Measurements from ENCODE around the gene FSTL1. TPM values are rescaled to one million over a fixed set of nuclear protein-coding genes. Genes with fewer than 3 reads are reported as not detected.

The FSTL1 gene
- total RNA-seq, 1 donor from 2014 or later, result 0.12 TPM

DNA sequence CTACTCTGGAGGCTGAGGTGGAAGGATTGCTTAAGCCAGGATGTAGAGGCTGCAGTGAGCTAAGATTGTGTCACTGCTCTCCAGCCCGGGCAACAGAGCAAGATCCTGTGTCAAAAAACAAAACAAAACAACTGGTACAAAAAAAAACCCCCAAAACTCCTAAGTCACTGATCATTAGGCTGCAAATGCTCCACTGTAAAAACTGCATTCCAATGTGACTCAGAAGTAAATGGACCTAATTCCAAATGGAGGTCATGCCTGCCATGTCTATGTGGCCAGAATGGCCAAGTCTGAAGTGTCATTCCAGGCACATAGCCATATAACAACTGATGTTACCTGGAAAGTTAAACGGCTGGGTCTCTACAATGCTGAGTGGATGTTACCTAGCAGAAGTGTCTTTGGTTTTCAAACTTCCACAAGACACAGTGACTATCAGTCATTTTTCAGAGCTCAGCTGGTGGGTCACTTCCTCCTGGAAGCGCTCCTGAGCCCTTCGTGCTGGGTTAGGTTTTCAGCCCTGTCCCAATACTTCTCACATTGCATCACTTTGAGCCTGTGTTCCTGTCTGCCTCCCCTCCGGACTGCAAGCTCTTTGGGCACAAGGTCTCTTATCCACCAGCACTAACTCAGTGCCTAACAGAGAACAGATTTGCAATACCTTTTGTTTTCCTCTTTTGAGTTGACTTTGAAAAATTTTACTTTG is 10.6 kb downstream of the FSTL1 start:
- intact Hi-C loops (cut with micrococcal nuclease), result no loop called here

DNA sequence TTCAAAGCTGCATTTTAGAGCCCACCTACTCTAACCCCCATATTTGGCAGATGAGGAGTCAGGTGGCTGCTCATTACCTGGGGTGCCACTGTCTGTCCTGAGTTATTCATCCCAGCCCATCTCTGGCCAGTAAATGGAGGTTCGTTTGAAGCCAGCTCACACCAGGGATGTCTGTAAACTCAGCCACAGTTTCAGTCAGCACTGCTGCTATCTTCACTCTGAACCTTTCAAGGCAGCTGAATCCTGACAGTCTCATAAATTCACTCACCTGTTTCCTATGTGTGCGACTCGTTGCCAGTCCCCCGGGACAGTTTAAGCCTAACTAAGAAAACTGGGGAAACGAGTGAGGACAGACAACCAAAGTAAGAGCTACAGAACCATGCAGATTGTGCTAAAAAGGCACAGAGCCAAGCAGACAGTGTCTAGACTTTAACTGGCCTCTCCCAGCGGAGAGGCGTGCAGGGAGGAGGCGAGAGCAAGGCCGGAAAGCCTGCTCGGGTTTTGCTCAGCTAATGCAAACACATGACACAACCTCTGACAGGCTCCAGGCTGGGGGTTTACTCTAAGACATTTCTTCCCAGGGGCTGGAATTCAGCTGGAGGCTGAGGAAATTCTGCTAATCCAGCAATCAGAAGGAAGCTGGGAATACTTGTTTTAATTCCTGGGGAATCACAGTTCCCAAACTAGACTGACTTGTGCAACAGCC is 12.0 kb downstream of the FSTL1 start:
- intact Hi-C loops (cut with micrococcal nuclease), result no loop called here

DNA sequence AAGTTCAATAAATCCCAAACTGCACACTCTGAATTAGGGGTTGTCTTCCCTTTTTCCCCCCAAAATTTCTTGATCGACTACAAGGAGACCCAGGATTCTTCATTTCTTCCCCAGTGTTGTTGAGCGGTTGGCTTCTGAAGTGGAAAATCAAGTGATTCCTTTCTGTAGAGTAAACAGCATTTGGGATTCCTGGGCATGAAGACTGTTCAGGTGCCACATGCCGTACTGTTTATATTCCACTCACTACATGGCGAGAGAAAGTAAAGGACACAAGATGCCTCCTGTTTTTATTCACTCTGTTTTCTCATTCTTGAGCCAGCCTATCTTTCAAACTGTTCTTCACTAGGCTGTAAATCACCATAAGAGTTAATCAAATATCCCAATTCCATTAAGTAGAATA is 12.6 kb downstream of the FSTL1 start:
- intact Hi-C loops (cut with micrococcal nuclease), result no loop called here

- intact Hi-C loops (cut with micrococcal nuclease), result no loop called here
Measured at GRCh38 chr3:120437559-120437958, 13.2 kb downstream of the FSTL1 start.

DNA sequence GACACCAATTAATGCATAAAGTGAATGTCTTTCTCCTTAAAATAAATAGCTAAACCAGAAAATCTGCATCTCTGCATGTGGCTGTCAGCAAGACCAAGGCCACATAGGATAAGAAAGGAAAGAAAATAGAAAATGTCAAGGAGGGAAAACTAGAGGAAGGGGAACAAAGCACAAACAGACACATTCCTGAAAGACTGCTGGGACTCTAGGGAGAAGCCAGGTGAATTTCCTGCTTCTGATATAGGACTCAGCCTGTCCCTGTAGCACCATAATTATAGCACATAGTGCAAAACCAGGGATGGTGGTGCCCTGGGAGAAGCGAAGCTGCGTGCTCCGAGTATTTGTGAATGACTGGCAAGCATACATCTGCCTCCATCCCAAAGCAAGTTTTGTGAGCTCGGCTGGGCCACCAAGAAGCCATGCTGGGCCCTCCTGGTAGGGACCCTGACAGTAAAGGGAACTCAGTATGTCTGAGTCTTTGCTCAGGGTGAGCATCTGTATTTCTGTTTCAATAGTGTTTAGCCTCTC is 14.2 kb downstream of the FSTL1 start:
- intact Hi-C loops (cut with micrococcal nuclease), result no loop called here

DNA sequence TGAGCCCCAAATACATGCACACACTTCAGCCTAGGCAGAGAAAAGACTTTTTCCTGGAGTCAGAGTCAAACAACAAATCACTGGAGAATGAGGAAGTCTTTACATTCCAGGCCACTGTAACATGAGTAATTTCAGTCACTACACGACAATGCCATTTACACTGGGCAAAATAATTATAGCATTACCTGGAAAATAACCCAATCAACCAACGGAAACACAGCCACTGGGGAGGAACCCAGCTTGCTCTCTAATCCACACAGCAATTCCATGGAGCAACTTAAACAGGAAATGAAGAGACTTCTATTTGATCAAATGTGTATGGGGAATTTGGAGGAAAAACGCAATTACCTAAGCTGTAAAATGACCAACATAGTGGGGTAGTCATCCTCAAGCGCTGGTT is 15.2 kb downstream of the FSTL1 start:
- intact Hi-C loops (cut with micrococcal nuclease), result no loop called here

DNA sequence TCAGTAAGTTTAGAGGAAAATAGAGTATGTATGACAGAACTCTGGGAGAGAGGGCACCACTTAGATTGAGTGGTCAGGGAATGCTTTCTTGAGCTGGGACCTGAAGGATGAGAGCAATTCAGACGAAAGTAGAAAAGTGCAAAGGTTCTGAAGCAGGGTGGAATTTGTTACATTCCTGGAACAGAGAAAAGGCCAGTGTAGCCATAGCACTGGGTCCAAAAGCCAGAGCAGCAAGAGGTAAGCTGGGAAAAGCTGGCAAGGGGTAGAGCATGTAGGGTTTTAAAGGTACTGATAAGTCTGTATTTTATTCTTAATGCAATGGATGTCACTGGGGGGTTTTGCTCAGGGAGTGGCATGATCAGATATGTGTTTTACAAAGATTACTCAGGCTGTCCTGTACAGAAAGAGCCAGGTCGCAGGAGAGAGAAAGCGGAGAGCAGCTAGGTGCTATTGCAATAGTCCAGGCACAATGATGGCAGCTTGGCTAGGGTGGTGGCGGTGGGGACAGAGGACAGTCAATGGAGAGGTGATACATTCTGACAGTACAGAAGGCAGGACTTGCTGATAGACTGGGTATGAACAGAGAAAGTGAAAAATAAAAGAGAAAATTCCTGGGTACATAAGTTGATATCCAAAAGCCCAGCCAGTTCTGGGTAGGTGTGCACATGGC is 17.0 kb downstream of the FSTL1 start:
- intact Hi-C loops (cut with micrococcal nuclease), result no loop called here

DNA sequence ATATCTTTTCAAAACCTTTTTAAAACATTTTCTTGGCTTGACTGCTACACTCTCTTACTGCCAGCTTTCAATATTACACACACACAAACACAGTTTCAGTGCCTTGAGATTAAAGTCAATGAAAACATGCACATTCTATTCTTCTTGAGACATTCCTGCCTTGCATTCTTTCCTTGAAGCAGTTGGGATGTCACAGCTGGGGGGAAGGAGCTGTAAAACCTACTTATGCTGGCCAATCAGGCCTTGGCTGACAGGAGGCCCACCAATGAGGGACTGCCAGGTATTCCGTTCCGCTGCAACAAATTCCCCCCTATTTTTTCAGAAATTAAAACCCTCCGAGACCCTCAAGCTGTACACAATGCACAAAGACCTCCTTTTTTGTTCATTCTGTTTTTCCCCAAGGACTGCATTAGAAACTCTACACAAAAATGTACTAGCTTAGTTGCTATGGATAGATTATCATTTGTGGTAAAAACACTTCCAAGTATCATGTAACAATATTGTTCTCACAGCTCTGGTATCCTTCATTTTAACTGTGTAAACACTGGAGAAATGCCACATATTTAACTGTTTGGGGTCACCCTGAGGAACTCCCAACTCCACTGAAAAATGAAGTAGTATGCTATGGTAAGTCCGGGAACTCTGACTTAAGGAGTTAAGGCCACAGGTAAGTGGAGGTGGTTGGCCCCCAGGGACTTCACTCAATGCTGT is 18.5 kb downstream of the FSTL1 start:
- intact Hi-C loops (cut with micrococcal nuclease), result no loop called here

GRCh38 chr3:120429921-120430361 is 20.9 kb downstream of the FSTL1 start:
- intact Hi-C loops (cut with micrococcal nuclease), result no loop called here

DNA sequence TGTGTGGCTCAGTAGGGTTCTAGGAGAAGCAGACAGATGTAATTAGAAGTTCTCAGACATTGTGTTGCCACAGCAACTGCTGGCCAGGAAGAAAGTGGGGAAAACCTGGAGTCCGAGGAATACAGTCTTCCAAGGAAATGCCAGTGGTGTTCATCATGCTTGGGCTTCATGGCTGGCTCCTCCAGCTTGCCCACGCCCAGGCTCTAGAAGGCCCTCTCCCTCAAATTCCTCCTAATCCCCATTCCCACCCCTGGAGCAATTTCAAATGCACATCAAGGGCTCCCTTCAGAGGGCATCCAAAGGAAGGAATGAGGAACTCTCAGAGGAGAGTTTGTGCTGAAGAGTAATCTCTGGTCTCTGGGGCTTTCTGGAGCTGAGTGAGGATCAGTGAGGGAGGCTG is 21.9 kb downstream of the FSTL1 start:
- intact Hi-C loops (cut with micrococcal nuclease), result no loop called here

DNA sequence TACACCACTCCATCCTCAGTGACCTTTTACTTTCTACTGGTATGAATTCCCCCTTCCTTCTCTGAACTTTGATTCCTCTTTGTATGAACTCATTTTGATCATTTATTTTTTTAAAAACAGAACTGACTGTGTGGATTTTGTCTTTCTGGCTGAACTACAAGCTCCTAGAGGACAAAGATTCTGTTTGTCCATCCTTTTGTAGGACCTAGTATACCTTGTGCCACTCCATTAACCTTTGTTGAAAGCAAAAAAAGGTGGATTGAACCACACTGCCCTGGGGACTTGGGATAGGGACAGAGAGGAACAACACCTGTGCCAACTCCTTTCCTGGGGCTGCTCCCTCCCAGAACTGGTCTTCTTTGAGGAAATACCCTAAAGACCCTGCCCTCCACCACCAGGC is 23.6 kb downstream of the FSTL1 start:
- intact Hi-C loops (cut with micrococcal nuclease), result no loop called here

GRCh38 chr3:120425572-120426250 is 25.1 kb downstream of the FSTL1 start:
- intact Hi-C loops (cut with micrococcal nuclease), result no loop called here

DNA sequence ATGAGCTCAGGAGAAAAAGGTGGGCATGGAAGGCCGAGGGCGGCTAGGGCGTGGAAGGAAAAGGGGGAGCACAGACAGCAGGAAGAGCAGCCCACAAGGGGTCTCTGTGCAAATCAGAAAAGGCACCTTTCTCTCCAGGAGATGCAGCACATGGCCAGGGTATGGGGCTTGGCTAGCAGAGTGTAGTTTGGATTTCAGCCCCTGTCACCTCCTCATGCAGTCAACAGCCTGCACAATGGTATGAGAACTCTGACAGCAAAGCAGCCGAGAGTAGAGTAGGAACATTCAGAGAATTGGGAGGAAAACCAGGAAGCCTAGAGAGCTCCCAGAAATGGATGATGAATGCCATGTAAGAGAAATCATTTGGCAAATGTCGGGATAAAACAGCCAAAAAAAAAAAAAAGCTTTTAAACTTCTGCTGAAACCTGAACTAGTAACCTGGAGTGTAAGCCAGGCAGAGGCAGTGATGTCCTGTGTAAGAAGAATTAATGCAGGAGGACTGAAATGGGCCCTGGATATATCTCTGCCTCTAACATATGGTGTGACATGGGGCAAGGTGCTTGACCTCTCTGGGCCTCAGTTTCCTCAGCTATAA is 25.7 kb downstream of the FSTL1 start:
- intact Hi-C loops (cut with micrococcal nuclease), result no loop called here

GRCh38 chr3:120424506-120424905 is 26.3 kb downstream of the FSTL1 start:
- intact Hi-C loops (cut with micrococcal nuclease), result no loop called here

GRCh38 chr3:120423432-120423831 is 27.4 kb downstream of the FSTL1 start:
- intact Hi-C loops (cut with micrococcal nuclease), result no loop called here

GRCh38 chr3:120421926-120422325 is 28.9 kb downstream of the FSTL1 start:
- intact Hi-C loops (cut with micrococcal nuclease), result no loop called here

GRCh38 chr3:120420928-120421551 is 29.8 kb downstream of the FSTL1 start:
- intact Hi-C loops (cut with micrococcal nuclease), result no loop called here

- intact Hi-C loops (cut with micrococcal nuclease), result no loop called here
Measured at GRCh38 chr3:120420360-120420759, 30.4 kb downstream of the FSTL1 start.

DNA sequence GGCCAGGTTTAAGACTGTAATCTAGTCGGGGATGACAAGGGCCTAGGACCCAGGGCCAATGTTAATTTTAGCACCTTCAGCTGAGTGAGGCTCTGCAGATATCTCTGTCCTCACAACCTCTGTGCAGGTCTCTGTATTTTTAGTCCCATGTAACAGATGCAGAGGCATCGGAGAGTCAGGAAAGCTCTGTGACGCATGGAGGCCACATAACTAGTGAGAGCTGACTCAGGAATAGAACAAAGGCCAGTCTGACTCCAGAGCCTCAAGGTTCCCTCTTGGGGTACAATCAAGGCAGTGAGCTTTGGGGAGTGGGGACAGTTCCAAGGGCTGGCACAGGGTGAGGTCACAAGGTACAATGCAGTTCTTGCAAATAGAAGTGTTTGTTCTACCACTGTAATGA is 31.0 kb downstream of the FSTL1 start:
- intact Hi-C loops (cut with micrococcal nuclease), result loop anchor here (10.0 kb wide), 1 partner anchor 955 kb away; the partner anchor contains the start of genes POGLUT1 and TMEM39A

Measured in T-helper 1 cell treated with Interleukin-12 subunit alpha and Interleukin-12 subunit beta and Interleukin-4 antibody, amounts not matched to agents 30 ng/mL and 1 ng/mL, for 36 hours (primary cell).